ENCODE results near the gene TCIRG1. TPM values are rescaled to one million over a fixed set of nuclear protein-coding genes. Genes with fewer than 3 reads are reported as not detected.

The TCIRG1 gene
- total RNA-seq, 2 experiments from 2014 or later, result 137 to 141 TPM

DNA sequence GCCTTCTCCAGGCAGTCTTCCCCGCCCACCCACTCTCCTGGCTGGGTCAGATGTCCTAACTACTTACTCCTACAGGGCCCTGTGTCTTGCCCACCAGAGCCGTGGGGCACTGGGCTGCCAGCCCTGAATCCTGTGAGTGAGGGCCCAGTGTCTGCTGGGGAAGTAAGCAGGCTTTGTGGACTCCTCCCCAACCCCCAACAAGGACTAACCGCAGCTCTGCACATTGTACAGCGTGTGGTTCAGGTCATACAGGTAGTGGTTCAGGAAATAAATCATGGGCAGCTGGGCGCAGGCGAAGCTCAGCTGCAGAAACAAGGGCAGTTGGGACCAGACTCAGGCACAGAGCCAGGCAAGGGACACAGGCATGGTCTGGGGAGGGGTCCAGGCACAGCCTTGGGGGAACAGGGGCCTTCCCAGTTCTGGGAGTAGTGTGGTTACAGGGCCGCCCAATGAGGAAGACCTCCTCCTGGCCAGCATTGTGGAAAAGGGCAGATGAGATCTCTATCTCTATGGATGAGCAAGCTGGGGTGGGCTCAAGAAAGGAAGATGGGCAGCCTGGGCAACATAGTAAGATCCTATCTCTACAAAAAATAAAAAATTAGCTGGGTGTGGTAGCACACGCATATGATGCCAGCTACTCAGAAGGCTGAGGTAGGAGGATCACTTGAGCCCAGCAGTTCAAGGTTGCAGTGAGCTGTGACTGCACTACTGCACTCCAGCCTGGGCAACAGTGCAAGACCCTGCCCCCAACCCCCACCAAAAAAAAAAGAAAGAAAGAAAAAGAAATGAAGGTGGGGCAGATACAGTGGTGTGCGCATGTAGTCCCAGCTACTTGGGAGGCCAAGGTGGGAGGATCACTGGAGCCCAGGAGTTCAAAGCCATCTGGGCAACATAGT, 40.4 kb upstream of the TCIRG1 start:
- Mint-ChIP-seq H3K36me3 (ENCODE audit: low read depth) (peaks cover 4% of the 10 kb centered on the region), H3K9me3 (no peaks in the 10 kb centered on the region), H3K4me1 (ENCODE audit: low read depth) (peaks cover 19% of the 10 kb centered on the region), H3K4me3 (no peak overlapping the region), H3K27me3 (ENCODE audit: low read depth) (no peaks in the 10 kb centered on the region), H3K27ac (no peak overlapping the region)
- CTCF ChIA-PET, result no interaction called here
- intact Hi-C loops (cut with micrococcal nuclease), result no loop called here
- no peak for DNase-seq

DNA sequence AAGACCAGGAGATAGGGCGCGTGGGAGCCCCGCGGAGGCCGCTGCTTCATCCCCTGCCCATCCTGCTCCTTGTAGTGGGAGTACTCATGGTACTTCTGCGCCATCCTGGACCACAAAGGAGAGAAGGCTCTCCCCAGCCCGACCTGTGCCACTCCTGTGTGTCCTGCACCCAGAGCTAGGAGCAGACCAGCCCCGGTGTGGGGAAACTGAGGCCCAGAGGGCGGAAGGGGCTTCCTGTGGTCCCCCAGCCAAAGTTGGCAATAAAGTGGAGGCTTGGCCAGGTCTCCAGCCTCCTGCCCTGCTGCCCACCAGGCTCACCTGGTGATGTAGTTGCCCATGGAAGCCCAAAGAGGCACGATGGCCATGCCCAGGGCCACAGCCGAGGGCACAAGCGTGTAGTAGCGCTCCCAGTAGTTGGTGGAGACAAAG, 39.6 kb upstream of the TCIRG1 start:
- Mint-ChIP-seq H3K27me3 (ENCODE audit: low read depth) (no peaks in the 10 kb centered on the region), H3K27ac (no peak overlapping the region), H3K36me3 (ENCODE audit: low read depth) (peaks cover 4% of the 10 kb centered on the region), H3K9me3 (no peaks in the 10 kb centered on the region), H3K4me3 (no peak overlapping the region), H3K4me1 (ENCODE audit: low read depth) (peaks cover 17% of the 10 kb centered on the region)
- no peak for DNase-seq
- CTCF ChIA-PET, result no interaction called here
- intact Hi-C loops (cut with micrococcal nuclease), result no loop called here

DNA sequence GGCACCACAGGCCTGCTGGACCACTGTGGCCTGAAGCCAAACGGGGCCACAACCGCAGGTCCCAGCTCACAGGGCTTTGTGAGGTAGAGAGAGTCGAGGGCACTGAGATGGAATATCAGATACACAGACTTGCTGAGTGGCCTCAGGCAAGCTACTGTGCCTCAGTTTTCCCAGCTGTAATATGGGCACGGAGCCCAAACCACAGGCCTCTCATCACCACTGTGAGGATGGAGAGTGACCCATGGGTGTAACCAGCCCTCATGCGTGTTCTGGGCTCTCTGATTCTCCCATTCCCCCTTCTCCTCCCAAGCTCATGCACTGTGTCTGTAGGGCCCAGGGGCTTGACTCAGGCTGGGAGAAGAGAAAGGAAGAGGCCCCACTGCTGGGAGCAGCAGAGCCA, 39.1 kb upstream of the TCIRG1 start:
- H3K36me3 Mint-ChIP-seq (ENCODE audit: low read depth), result peaks cover 4% of the 10 kb centered on the region
- peaks cover 16% of the 10 kb centered on the region for H3K4me1 Mint-ChIP-seq (ENCODE audit: low read depth)
- no peak for DNase-seq
- H3K9me3 Mint-ChIP-seq, result no peaks in the 10 kb centered on the region
- H3K27me3 Mint-ChIP-seq (ENCODE audit: low read depth), result no peaks in the 10 kb centered on the region
- H3K27ac Mint-ChIP-seq, result no peak overlapping the region
- CTCF ChIA-PET, result no interaction called here
- intact Hi-C loops (cut with micrococcal nuclease), result loop anchor here (10.0 kb wide), 1 partner anchor 125 kb away; the partner anchor contains the start of gene CHKA
- no peak overlapping the region for H3K4me3 Mint-ChIP-seq

DNA sequence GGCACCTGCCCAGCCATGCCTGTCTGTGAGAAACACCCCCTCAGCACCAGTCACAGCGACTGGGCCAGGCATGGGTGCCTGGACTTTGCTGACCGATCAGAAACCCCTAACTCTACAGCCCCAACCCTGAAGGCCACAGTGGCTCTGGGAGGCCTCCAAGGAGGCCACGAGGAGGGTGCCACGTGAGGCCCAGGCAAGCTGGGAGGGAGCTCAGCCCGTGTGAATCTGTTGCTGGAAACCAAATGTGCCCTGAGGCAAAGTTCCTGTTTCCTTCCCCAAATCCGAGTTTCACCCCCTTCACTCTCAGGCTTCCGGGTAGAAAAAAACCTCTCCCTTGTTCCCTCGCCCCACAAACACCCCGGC, 36.3 kb upstream of the TCIRG1 start:
- H3K36me3 Mint-ChIP-seq (ENCODE audit: low read depth), result no peaks in the 10 kb centered on the region
- H3K27me3 Mint-ChIP-seq (ENCODE audit: low read depth), result no peaks in the 10 kb centered on the region
- peak overlapping the region; percentile 67 for H3K4me3 Mint-ChIP-seq
- no peaks in the 10 kb centered on the region for H3K9me3 Mint-ChIP-seq
- no peak overlapping the region for H3K27ac Mint-ChIP-seq
- CTCF ChIA-PET, result no interaction called here
- intact Hi-C loops (cut with micrococcal nuclease), result loop anchor here (10.0 kb wide), 1 partner anchor 122 kb away; the partner anchor contains the start of gene CHKA
- peaks cover 15% of the 10 kb centered on the region for H3K4me1 Mint-ChIP-seq (ENCODE audit: low read depth)
- DNase-seq, result no peak

DNA sequence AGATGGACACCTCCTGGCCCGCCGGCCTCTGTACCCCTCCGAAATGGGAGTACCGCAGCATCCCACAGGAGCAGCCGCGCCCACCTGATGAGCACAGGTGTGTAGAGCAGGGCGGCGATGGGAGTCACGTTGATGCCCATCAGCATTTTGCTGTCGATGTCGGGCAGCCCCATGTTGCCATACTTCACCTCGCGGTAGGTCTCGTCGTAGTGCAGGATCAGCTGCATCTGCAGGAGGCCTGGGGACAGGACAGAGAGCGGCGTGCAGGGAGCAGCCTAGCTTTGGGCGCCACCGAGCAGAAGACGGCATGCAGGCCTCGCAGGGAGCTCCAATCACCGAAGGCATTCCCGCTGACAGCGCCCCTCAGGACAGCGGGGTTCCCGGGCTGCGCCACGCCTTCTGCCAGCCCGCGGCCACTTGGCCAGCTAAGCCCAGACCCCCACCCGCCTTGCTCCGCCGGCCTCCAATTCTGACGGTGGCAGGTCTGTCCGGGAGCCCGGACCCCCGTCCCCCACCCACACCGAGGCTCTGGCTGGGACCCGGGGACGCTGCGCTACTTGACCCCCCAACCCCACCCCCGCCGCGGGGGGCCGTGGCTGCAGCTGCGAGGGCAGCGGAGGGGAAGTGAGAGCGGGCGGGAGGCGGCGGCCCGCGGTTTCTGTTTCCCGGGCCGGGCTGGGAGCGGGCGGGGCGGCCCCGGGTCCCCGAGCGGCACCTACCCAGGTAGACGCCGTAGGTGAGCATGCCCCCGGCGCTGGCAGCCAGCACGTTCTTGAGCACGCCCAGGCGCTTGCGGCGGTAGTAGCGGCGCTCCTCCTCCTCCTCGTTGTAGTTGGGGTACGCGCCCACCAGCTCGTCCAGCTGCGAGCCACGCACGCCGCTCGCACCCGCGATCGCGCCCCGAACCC, 35.6 kb upstream of the TCIRG1 start:
- Mint-ChIP-seq H3K9me3 (no peaks in the 10 kb centered on the region), H3K27ac (no peak overlapping the region), H3K4me3 (peak overlapping the region; percentile 82), H3K36me3 (ENCODE audit: low read depth) (no peaks in the 10 kb centered on the region), H3K4me1 (ENCODE audit: low read depth) (peaks cover 14% of the 10 kb centered on the region), H3K27me3 (ENCODE audit: low read depth) (no peaks in the 10 kb centered on the region)
- CTCF ChIA-PET, result no interaction called here
- peak; percentile 41 for DNase-seq
- intact Hi-C loops (cut with micrococcal nuclease), result loop anchor here (10.0 kb wide), 1 partner anchor 122 kb away; the partner anchor contains the start of gene CHKA

DNA sequence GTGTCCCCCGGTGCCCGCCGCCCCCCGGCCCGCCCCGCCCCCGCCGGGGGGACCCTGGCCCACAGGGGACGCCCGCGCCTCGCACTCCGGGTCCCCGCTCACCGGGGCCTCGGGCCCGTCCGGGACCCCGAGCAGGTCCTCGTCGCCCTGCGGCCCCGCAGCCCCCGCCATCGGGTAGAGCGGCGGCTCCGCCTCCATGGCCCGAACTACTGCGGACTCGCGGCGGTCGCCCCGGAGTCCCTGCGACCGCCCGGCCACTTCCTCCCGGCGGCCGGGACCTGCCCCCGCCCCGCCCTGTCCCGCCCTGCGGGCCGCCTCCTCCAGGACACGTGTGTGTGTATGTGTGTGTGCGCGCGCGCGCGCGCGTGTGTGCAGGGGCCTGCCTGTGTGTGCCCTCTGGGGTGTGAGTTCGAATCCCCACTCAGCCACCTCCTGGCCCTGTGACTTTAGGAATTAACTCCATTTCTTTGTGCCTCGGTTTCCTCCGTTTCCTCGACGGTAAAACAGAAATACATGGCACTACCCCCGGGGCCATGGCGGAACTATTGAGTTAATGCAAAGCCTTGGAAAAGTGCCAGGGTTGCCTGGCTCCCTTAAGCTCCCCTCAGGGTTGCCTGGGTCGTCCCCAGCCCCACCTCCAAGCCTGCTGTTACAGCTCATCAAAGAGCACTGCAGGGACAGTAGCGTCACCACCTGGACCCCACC, 34.8 kb upstream of the TCIRG1 start, which contains the start of gene UNC93B1:
Gene UNC93B1, minus strand, starts transcription at position 252 of the 705 bp plus-strand sequence. Its CDS starts 54 bp downstream, at position 198.
- Mint-ChIP-seq H3K4me3 (peak within 1 kb of the TSS; percentile 82), H3K9me3 (no peaks in the 10 kb centered on the region), H3K27me3 (ENCODE audit: low read depth) (no peaks in the 10 kb centered on the region), H3K36me3 (ENCODE audit: low read depth) (no peaks in the 10 kb centered on the region), H3K4me1 (ENCODE audit: low read depth) (peaks cover 16% of the 10 kb centered on the region), H3K27ac (no peak within 1 kb of the TSS)
- CTCF ChIA-PET, result interaction anchor here (0.9 kb wide), 1 partner anchor 10 kb away, joined by 3 read pairs; no protein-coding TSS in a partner anchor
- peak; percentile 89 for DNase-seq
- intact Hi-C loops (cut with micrococcal nuclease), result loop anchor here (2.0 to 10.0 kb wide), 2 partner anchors 27 to 121 kb away; partner anchors contain the start of genes CHKA and NDUFS8

DNA sequence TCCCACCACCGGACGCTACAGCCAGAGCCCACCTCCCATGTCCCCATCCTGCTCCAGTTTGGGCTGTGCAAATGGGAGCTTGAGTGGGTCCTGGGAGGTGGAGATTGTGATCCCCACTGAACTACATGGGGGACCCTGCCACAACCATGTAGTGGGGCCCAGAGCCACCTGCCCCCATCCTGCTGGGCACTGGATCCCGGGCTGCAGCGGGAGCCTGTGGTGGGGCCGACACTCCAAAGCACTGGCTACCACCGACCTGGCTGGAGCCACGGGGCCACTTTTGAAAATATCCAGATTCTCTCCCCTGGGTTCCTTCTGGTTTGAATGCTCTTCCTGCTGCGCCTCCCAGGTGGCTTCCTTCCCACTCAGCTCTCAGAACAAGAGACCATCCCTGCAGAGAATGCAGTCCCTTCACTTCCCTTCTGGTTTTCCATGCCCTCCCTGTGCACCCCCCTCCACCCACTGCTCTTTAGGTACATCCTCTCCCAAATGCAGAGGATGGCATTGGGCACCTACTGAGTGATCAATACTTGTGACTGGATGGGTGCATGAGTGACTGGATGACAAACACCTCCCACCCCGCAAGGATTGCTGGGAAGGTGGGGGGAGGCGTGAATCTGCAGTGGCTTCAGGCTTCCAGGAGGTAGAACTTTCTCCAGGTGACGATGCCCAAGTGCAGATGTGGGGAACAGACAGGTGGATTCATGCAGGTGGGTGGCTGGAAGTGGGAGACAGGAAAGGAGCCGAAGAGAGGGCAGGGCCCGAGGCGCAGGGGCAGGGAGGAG, 34.1 kb upstream of the TCIRG1 start:
- CTCF ChIA-PET, result interaction anchor here (0.5 to 0.9 kb wide), 3 partner anchors 11 to 397 kb away, joined by 3 to 6 read pairs (median 3); no protein-coding TSS in a partner anchor
- peak overlapping the region; percentile 82 for H3K4me3 Mint-ChIP-seq

DNA sequence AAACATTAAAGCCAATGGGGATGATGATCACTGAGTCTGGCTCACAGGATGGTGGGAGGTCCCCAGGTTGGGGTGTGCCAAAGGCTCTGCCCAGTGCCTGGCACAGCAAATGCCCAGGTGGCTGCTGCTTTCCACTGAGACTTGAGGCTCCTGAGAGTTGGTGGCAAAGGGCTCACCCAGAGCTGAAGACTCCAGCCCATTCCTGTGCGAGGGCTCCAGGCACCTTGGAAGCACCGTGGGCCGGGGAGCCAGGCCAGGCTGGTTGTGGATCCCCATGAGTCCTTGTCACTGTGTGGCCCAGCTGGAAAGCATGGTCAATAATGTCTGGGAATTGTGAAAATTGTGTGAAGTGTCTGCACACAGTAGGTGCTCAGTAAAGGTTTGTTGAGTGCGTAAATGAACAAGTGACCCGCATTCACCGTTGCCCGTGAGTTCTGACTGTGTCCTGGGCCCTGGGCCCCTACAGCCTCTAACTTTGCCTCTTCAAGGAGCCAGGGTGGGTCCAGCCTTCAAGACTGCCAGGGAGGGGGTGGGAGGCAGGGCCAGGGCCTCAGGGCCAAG, 32.1 kb upstream of the TCIRG1 start:
- Mint-ChIP-seq H3K9me3 (no peaks in the 10 kb centered on the region), H3K4me1 (ENCODE audit: low read depth) (peaks cover 24% of the 10 kb centered on the region), H3K27me3 (ENCODE audit: low read depth) (peaks cover 3% of the 10 kb centered on the region), H3K36me3 (ENCODE audit: low read depth) (no peaks in the 10 kb centered on the region), H3K4me3 (no peak overlapping the region), H3K27ac (no peak overlapping the region)
- CTCF ChIA-PET, result no interaction called here
- intact Hi-C loops (cut with micrococcal nuclease), result loop anchor here (5.0 to 10.0 kb wide), 2 partner anchors 36 to 118 kb away; partner anchors contain the start of gene CHKA
- DNase-seq, result no peak

More for the DNA sequence above, 34.1 kb upstream of the TCIRG1 start:
- DNase-seq, result no peak
- H3K4me1 Mint-ChIP-seq (ENCODE audit: low read depth), result peaks cover 24% of the 10 kb centered on the region
- H3K9me3 Mint-ChIP-seq, result no peaks in the 10 kb centered on the region
- H3K27me3 Mint-ChIP-seq (ENCODE audit: low read depth), result no peaks in the 10 kb centered on the region
- H3K27ac Mint-ChIP-seq, result no peak overlapping the region
- H3K36me3 Mint-ChIP-seq (ENCODE audit: low read depth), result no peaks in the 10 kb centered on the region
- intact Hi-C loops (cut with micrococcal nuclease), result loop anchor here (2.0 to 10.0 kb wide), 3 partner anchors 26 to 120 kb away; partner anchors contain the start of genes CHKA and NDUFS8

DNA sequence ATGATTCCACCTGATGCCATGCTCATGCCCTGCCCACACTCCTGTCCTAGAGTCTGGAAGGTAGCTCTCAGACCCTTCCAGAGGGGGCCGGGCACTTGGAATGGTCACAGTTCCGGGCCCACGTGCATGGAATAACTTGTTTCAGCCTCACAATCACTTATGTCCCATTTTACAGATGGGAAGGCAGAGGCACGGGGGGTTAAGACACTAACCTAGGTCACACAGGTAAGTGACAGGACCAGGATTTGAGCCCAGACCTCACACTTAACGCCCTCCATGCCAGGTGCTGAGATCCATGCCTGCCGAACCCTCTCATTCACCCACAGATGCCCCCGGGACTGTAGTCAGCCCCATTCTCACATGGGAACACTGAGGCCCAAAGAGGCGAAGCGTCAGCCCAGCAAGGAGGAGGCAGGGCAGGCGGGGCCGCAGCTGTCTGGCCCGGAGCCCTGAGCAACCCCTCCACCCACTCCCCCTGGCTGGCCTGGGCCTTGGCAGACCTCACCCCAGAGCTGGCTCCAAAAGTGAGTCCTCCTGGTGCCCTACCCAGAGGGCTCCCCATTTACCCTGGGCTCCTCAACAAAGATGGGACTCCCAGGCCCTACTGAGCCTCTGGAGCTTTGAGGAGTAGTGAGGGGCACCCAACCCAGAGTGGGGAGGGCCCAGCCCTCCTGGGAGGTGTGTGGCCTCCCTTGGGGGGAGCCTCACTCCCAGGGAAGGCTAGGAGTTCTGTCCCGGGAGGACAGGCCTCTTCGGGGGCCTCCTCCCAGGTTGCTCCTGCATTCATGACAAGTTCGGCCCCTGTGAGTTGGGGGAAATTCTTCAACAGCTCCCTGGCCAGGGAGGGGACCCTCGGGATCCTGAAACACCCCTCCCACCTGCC, 31.1 kb upstream of the TCIRG1 start:
- Mint-ChIP-seq H3K4me1 (ENCODE audit: low read depth) (peaks cover 18% of the 10 kb centered on the region), H3K4me3 (no peak overlapping the region), H3K36me3 (ENCODE audit: low read depth) (no peaks in the 10 kb centered on the region), H3K27me3 (ENCODE audit: low read depth) (peaks cover 4% of the 10 kb centered on the region), H3K27ac (no peak overlapping the region), H3K9me3 (no peaks in the 10 kb centered on the region)
- DNase-seq, result no peak
- intact Hi-C loops (cut with micrococcal nuclease), result loop anchor here (5.0 to 10.0 kb wide), 2 partner anchors 35 to 117 kb away; partner anchors contain the start of gene CHKA
- CTCF ChIA-PET, result interaction anchor here (0.6 kb wide), 1 partner anchor 292 kb away, joined by 3 read pairs; no protein-coding TSS in a partner anchor

Data from activated naive CD4-positive, alpha-beta T cell treated with anti-CD3 and anti-CD28 coated beads for 36 hours (primary cell).